Epithelial cell of proximal tubule (primary cell): ENCODE data around the gene LRRC43. TPM values are rescaled to one million over a fixed set of nuclear protein-coding genes. Genes with fewer than 3 reads are reported as not detected.
A peak's percentile ranks its signal among the peaks of the same experiment; 100 is the strongest.
"Not testable (repeated sequence)": the region's sequence is repeated elsewhere in the genome, so short reads cannot be mapped to it uniquely, and the experiment has no call there.

Source experiments
- DNase-seq: peaks from one replicate; pipeline ENCODE4 v3.0.0-alpha.2; 2011; ENCODE audit warnings: low read depth
- H3K4me3 ChIP-seq: 2 replicates; pipeline ENCODE4 v1.5.1; 2011; ENCODE audit warnings: low read depth, mild to moderate bottlenecking, low read length
- CTCF ChIP-seq: conservative IDR thresholded peaks from 2 replicates; pipeline ENCODE4 v1.5.1; 2012; ENCODE audit warnings: low read depth, mild to moderate bottlenecking, low read length
- total RNA-seq: library from RNA; depleted of rRNA; stranded (reverse); fragments of >200 nt; gene quantifications from 2 replicates; pipeline ENCODE4 v1.2.3, GENCODE V29; 2015

The LRRC43 gene
- total RNA-seq, 1 donor from 2014 or later, result not detected

DNA sequence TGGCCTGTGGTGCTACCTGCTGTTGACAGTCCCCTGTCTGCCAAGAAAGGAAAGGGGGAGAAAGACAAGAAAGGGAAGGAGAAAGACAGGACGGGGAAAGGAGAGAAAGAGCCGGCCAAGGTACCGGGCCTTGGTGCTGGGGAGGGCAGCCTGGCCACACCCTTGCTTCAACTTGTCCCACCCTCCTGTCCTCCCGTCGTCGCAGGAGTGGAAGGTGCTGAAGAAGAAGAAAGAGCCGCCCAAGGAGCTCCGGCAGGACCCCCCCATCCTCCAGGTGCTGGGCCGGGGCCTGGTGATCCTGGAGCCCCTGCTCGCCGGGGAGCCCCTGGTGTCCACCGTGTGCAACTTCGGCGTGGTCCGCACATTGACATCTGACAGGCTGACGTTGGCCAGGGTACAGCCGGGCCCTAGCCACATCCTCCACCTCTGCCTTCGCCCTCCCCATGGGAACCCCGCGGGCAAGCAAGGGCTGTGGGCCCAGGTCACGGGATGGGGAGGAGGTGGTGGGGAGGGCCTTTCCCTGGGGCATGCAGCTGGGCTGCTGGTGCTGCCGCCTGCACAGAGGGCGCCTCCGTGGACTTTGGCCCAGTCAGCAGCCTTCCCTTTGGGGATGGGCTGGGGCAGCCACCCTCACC lies 17.7 kb downstream of the LRRC43 start:
- TF ChIP-seq CTCF, result no peak
- no peak for DNase-seq
- no peak overlapping the region for H3K4me3 ChIP-seq

GRCh38 chr12:122201381-122201780 lies 18.5 kb downstream of the LRRC43 start:
- H3K4me3 ChIP-seq, result no peak overlapping the region
- no peak for DNase-seq
- no peak for TF ChIP-seq CTCF

DNA sequence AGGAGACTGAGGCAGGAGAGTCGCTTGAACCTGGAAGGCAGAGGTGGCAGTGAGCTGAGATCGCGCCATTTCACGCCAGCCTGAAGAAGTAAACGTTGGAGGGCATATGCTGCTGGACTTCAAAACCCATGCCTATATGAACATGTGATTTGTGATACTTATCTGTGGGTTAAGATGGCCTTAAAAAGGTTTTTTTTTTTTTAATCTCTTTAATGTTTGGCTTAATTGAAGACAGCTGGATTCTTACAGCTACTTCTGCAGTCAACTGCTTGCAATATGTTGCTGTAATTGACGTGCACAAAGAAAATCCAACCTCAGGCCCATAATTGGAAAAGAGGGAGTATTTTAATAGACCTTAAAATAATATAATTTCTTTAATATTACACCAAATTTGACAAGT lies 19.1 kb downstream of the LRRC43 start:
- DNase-seq, result no peak
- H3K4me3 ChIP-seq, result no peak overlapping the region
- TF ChIP-seq CTCF, result no peak

DNA sequence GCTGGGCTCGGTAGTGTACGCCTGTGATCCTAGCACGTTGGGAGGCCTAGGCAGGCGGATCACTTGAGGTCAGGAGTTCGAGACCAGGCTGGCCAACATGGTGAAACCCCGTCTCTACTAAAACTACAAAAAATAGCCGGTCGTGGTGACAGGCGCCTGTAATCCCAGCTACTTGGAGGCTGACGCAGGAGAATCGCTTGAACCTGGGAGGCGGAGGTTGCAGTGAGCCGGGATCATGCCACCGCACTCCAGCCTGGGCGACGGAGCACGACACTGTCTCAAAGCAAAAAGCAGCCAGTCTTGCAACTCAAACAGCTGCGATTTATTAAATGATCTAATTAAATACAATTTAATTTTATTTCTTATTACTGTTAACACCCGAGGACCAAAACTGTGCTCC lies 19.9 kb downstream of the LRRC43 start:
- H3K4me3 ChIP-seq, result peak overlapping the region; percentile 63
- DNase-seq, result not testable (repeated sequence)

DNA sequence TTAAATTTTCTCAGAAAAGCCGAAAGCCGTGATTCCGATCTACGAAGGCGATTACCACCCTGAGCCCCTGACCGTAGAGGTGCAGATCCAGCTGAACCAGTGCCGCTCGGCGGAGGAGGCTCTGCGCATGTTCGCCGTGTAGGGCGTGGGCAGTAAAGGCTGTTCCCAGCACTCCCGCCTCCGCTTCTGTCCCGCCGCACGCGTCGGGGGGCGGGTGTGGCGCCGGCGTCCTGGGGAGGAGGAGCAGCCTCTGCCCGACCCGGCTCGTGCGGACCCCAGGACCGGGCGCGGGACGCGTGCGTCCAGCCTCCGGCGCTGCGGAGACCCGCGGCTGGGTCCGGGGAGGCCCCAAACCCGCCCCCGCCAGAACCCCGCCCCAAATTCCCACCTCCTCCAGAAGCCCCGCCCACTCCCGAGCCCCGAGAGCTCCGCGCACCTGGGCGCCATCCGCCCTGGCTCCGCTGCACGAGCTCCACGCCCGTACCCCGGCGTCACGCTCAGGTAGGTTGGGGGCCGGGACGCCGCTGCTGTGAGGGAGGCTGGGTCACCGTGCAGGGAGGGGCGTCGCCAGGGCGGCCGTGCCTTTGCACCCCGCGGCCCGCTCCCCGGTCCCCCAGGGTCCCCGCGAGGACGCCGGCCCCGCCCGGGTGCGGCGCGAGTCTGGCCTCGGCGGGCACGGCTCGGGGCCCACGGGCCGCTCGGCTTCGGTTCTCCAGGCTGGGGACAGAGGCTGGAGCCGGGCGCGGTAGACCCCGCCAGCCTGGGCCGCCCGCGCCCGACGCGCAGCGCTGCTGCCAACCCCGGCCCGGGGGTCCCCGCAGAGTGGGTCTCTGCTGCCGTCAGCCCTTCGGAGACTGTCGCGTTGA lies 20.6 kb downstream of the LRRC43 start, which contains the start of gene B3GNT4:
Gene B3GNT4 (plus strand): TSS at position 409 of the 866 bp plus-strand sequence. CDS start 910 bp downstream, outside the sequence.
- DNase-seq, result no peak
- peak within 1 kb of the TSS; percentile 63 for H3K4me3 ChIP-seq
- no peak for TF ChIP-seq CTCF

- TF ChIP-seq CTCF, result no peak
- peak overlapping the region; percentile 63 for H3K4me3 ChIP-seq
- DNase-seq, result no peak
Measured at GRCh38 chr12:122204167-122205052, 21.5 kb downstream of the LRRC43 start.
